ENCODE measurements around the gene DAB2. TPM values are rescaled to one million over a fixed set of nuclear protein-coding genes. Genes with fewer than 3 reads are reported as not detected.
A peak's percentile ranks its signal among the peaks of the same experiment; 100 is the strongest.

Gene DAB2
- total RNA-seq: 14.1 and 117 TPM in 2 replicates

DNA sequence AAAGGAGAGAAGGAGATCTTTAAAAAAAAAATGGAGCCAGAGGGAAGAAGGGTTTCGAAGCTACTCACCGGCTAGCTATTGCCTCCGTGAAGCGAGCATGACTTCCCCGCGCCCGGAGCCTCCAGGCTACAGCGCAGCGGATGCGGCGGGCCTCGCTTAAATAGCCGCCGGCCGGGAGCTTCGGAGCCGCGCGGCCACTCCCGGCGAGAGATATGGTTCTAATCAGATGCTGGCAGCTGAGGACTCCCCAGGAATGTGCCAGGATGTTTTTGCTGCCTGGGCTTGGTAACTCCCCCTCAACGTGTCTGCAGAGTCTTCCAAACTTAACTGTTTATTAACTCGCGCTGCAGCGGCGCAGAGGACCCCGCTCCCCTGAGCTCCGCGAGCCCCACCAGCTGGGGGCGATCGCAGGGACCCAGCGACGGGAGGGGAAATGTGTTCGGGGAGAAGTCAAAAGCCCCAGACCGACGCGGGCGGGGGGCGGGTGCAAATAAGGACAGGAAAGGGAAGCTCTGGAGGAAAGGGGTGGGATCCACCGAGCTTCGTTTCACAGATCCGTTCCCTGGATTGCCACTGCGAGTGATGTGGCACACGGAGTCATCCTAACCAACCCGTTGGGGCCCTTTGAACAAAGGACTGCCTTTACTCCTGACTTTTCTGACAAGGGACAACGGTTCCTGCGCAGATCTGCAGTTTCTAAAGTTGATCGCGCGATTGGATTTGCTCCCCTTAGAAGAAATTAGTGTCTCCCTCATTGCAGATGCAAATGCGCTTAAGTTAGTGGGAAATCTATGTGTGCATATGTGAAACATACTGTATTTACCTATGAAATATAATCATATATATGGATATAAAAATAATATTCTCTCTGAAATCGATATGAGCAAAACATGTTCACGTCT lies at the start of gene DAB2:
Gene DAB2, minus strand, starts transcription at position 245 of the 902 bp plus-strand sequence. CDS start 30,660 bp downstream, outside the sequence.
- peak; percentile 87 for DNase-seq (ENCODE audit: low read depth)

DNA sequence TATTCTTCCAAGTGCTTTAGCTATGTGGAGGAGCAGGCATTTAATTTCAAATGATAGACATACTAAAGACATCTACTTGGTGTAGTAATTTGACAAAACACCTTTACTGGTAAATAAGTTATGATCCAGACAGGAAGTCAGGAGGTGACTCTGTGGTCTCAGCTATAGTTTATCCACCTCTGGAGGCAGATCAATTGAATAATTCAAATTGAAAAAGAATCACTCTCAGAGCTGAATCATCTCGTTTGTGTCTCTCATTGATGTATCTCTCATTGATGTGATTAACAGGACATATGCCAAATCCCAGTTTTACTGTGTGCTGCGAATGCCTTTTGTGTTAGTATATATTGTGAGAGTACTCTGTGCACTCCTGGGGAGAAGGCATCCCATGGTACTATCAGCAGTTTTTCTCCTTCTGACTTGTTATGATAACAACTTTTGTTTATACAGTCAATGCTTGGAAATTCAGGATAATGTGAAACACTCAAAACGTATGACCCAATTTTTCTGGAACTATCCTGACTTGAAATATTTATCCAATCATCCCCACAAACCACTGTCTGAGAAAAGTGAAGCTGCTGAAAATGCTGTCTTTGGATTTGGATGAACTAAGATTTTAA lies 48.5 kb upstream of the DAB2 start:
- no peak for DNase-seq (ENCODE audit: low read depth)

GRCh38 chr5:39471836-39472508 lies 47.2 kb upstream of the DAB2 start:
- no peak for DNase-seq (ENCODE audit: low read depth)

- DNase-seq (ENCODE audit: low read depth): no peak
Observed at GRCh38 chr5:39470811-39471210, 46.0 kb upstream of the DAB2 start.

- DNase-seq (ENCODE audit: low read depth): peak; percentile 65
Observed at GRCh38 chr5:39469777-39470415, 45.1 kb upstream of the DAB2 start.

DNA sequence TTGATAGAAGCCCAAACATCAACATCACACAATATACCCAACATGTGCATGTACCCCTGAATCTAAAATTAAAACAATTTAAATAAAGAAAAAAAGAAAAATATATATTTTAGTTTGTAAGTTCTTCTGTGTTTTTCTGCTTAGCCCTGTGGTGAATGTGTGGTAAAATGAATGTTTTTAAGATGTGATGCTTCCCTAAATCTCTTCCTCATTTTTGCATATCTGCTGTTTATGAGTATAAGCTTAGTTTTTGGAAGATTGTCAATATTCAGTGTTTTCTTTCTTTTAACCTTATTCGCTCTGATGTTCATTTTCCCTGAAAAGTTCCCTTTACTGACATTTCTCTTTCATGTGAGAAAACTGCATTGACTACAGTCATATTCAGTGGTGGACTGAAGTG lies 44.4 kb upstream of the DAB2 start:
- no peak for DNase-seq (ENCODE audit: low read depth)

GRCh38 chr5:39466846-39467245 lies 42.1 kb upstream of the DAB2 start:
- no peak for DNase-seq (ENCODE audit: low read depth)

GRCh38 chr5:39465843-39466242 lies 41.1 kb upstream of the DAB2 start:
- no peak for DNase-seq (ENCODE audit: low read depth)

DNA sequence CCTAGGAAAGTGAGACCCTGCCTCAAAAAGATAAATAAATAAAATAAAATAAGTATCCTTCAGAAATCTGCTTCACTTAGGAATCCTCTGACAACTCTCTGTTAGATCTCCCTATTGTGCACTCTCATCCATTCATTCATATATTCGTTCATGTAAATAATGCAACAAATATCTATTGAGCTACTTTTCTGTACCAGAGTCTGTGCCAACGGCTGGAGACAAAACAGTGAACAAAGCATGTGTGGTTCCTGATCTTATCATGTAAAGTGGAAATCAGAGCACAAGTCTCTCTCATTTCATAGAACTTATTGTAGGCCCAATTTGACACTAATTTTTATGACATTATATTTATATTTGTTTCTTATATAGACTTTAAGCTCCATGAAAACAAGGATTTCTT lies 40.3 kb upstream of the DAB2 start:
- DNase-seq (ENCODE audit: low read depth): no peak

DNA sequence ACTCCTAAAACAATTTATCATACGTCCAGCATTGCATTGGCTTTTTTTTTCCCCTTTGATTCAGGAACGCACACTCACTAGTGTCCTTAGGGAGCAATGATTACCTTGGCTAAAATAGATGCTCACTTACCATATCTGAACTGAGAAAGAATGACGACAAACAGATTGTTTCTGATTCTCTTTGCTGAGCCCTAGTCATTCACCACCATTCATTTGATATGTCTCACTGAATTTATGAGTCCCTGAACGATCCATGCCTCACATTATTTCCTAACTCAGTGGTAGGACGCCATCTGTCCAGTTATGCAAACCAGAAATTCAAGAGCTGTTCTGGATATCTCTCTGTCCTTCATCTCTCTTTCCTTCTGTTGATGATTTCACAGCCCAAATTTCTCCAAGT lies 39.3 kb upstream of the DAB2 start:
- DNase-seq (ENCODE audit: low read depth): no peak

GRCh38 chr5:39462211-39462610 lies 37.4 kb upstream of the DAB2 start:
- no peak for DNase-seq (ENCODE audit: low read depth)

DNA sequence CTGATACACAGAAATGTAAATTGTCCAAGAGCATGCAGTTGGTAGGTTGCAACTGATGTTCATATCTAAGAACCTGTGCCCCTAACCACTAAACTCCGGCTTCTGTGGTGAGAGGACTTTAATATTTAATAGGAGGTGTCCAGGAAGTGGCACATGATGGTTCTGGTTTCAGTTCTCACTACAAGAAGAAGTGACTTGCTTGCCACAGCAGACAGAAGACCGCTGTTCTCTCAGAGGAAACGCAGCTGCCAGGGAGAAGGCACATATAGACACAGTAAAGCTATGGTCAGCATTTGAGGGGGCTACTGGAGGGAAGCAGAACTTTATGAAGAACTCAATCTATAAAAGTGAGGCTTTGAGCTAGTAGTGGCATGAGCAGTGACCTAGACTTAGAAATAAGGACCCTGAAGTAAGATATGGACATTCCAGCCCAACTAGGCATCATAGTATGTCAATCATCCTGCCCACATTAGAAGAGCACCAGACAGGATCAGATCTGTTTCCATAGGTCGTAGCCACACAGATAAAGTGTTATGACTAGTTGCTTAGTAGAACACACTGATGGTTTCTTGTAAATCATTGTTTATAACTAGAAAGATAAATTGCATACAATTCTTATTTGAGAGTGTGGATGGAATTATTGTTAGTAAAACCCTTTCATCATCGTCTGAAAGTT lies 36.4 kb upstream of the DAB2 start:
- DNase-seq (ENCODE audit: low read depth): no peak

- no peak for DNase-seq (ENCODE audit: low read depth)
Observed at GRCh38 chr5:39459907-39460306, 35.1 kb upstream of the DAB2 start.

GRCh38 chr5:39459071-39459470 lies 34.3 kb upstream of the DAB2 start:
- DNase-seq (ENCODE audit: low read depth): no peak

- no peak for DNase-seq (ENCODE audit: low read depth)
Observed at GRCh38 chr5:39455645-39456044, 30.9 kb upstream of the DAB2 start.

- no peak for DNase-seq (ENCODE audit: low read depth)
Observed at GRCh38 chr5:39453606-39454005, 28.8 kb upstream of the DAB2 start.

GRCh38 chr5:39452846-39453245 lies 28.1 kb upstream of the DAB2 start:
- DNase-seq (ENCODE audit: low read depth): peak; percentile 83

DNA sequence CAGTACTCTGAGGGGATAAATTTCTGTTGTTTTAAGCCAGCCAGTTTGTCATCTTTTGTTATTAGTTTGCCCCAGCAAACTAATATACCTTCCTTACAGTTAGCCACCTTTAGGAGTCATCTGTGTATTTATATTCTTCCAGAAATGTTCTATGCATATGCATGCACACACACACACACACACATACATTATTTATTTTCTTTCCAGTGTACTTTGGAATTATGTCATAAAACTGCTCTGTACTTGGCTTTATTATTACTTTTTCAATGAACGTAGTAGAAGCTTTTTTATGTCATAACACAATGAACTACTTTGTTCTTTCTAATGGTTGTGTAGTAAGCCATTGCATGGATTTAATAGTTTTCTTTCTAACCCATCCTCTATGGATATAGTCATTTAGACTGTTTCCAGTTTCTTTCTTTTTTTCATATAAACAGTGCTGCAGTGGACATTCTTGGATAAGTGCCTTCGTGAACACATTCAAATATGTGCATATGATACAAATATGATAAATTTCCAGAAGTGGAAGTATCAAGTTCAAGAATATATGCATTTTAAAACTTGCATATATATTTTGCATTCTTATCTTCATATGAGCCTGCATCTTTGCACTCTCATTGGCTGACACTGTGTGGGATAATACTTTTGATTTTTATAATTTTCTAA lies 26.6 kb upstream of the DAB2 start:
- no peak for DNase-seq (ENCODE audit: low read depth)

GRCh38 chr5:39450487-39450886 lies 25.7 kb upstream of the DAB2 start:
- no peak for DNase-seq (ENCODE audit: low read depth)

- no peak for DNase-seq (ENCODE audit: low read depth)
Observed at GRCh38 chr5:39449591-39449990, 24.8 kb upstream of the DAB2 start.

DNA sequence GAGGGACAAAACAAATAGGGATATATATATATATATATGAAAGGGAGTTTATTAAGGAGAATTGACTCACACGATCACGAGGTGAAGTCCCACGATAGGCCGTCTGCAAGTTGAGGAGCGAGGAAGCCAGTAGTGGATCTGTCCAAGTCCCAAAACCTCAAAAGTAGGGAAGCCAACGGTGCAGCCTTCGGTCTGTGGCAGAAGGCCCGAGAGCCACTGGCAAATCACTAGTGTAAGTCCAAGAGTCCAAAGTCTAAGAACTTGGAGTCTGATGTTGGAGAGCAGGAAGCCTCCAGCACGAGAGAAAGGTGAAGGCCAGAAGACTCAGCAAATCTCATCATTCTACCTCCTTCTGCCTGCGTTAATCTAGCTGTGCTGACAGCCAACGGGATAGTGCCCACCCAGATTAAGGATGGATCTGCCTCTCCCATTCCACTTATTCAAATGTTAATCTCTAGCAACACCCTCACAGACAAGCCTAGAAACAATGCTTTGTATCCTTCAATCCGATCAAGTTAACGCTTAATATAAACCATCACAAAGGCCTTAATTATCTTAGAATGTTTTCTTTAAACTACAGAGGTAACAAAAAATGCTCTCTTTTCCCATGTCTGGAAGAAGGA lies 23.8 kb upstream of the DAB2 start:
- no peak for DNase-seq (ENCODE audit: low read depth)
